ENCODE measurements around the gene DPY19L3. TPM values are rescaled to one million over a fixed set of nuclear protein-coding genes. Genes with fewer than 3 reads are reported as not detected.
"Not testable (repeated sequence)": the region's sequence is repeated elsewhere in the genome, so short reads cannot be mapped to it uniquely, and the experiment has no call there.

DPY19L3 gene
- total RNA-seq, 6 donors from 2014 or later, result 27.3 to 76.5 (median 29.5) TPM

GRCh38 chr19:32418155-32418554 is 12.6 kb downstream of the DPY19L3 start:
- WGBS, 2 donors, result 94 to 95% methylated on average over 3 of the region's 3 CpGs
- Histone ChIP-seq H3K4me1 (peaks cover 0 to 10% (median 4%) of the 10 kb centered on the region in 4 donors), H3K27ac (no peak overlapping the region), H3K27me3 (no peaks in the 10 kb centered on the region), H3K9me3 (no peaks in the 10 kb centered on the region), H3K36me3 (peaks cover 2 to 32% (median 17%) of the 10 kb centered on the region in 4 donors), H3K4me3 (no peak overlapping the region)
- DNase-seq, result no peak
- no peak for ATAC-seq (ENCODE audit: low FRiP score in 2 of 2)
- TF ChIP-seq EP300 (IDR thresholded peaks at IDR 0.05) (no peak), POLR2AphosphoS5 (IDR thresholded peaks at IDR 0.05) (no peak), POLR2A (IDR thresholded peaks at IDR 0.05) (no peak), CTCF (IDR thresholded peaks at IDR 0.05) (no peak)

GRCh38 chr19:32421589-32422361 is 16.2 kb downstream of the DPY19L3 start:
- Histone ChIP-seq H3K9me3 (no peaks in the 10 kb centered on the region), H3K27me3 (no peaks in the 10 kb centered on the region), H3K4me3 (no peak overlapping the region), H3K27ac (peak overlapping the region in 2 of 4 donors; percentile 61 to 69), H3K36me3 (peaks cover 0 to 7% (median 6%) of the 10 kb centered on the region in 4 donors), H3K4me1 (peaks cover 0 to 10% (median 4%) of the 10 kb centered on the region in 4 donors)
- ATAC-seq (ENCODE audit: low FRiP score in 2 of 2) (peak; percentile 46 to 69), DNase-seq (peak in 1 of 2 donors; percentile 44)
- TF ChIP-seq EP300 (IDR thresholded peaks at IDR 0.05) (no peak), CTCF (IDR thresholded peaks at IDR 0.05) (no peak), POLR2AphosphoS5 (IDR thresholded peaks at IDR 0.05) (peak in 1 of 2 donors; percentile 47), POLR2A (IDR thresholded peaks at IDR 0.05) (no peak)
- WGBS, 2 donors, result 53 to 64% methylated on average over 7 of the region's 7 CpGs

GRCh38 chr19:32422435-32422834 is 16.9 kb downstream of the DPY19L3 start:
- no peak for TF ChIP-seq POLR2AphosphoS5 (IDR thresholded peaks at IDR 0.05)
- TF ChIP-seq CTCF (IDR thresholded peaks at IDR 0.05), result no peak
- TF ChIP-seq POLR2A (IDR thresholded peaks at IDR 0.05), result no peak
- TF ChIP-seq EP300 (IDR thresholded peaks at IDR 0.05), result no peak
- no peaks in the 10 kb centered on the region for H3K27me3 ChIP-seq
- no peak for DNase-seq
- no peak overlapping the region for H3K4me3 ChIP-seq
- WGBS, 2 donors, result 45 to 60% methylated on average over 3 of the region's 3 CpGs
- H3K27ac ChIP-seq, result peak overlapping the region in 2 of 4 donors; percentile 61 to 69
- peaks cover 0 to 10% (median 4%) of the 10 kb centered on the region in 4 donors for H3K4me1 ChIP-seq
- H3K36me3 ChIP-seq, result peaks cover 0 to 7% (median 4%) of the 10 kb centered on the region in 4 donors
- no peak for ATAC-seq (ENCODE audit: low FRiP score in 2 of 2)
- no peaks in the 10 kb centered on the region for H3K9me3 ChIP-seq

- DNase-seq; ATAC-seq (ENCODE audit: low FRiP score in 2 of 2): not testable (repeated sequence)
Observed at GRCh38 chr19:32423944-32424343, 18.4 kb downstream of the DPY19L3 start.

GRCh38 chr19:32427536-32427935 is 22.0 kb downstream of the DPY19L3 start:
- WGBS, 2 donors, result 84 to 92% methylated on average over 3 of the region's 3 CpGs
- no peak for DNase-seq
- no peak overlapping the region for H3K4me3 ChIP-seq
- no peak for ATAC-seq (ENCODE audit: low FRiP score in 2 of 2)
- H3K27me3 ChIP-seq, result no peaks in the 10 kb centered on the region
- peaks cover 0 to 5% (median 0%) of the 10 kb centered on the region in 4 donors for H3K36me3 ChIP-seq
- no peak overlapping the region for H3K27ac ChIP-seq
- TF ChIP-seq POLR2A (IDR thresholded peaks at IDR 0.05) (no peak), POLR2AphosphoS5 (IDR thresholded peaks at IDR 0.05) (no peak), CTCF (IDR thresholded peaks at IDR 0.05) (no peak), EP300 (IDR thresholded peaks at IDR 0.05) (no peak)
- H3K9me3 ChIP-seq, result no peaks in the 10 kb centered on the region
- H3K4me1 ChIP-seq, result no peaks in the 10 kb centered on the region

More at GRCh38 chr19:32423944-32424343, 18.4 kb downstream of the DPY19L3 start:
- H3K27ac ChIP-seq, H3K4me3 ChIP-seq, H3K4me1 ChIP-seq, H3K27me3 ChIP-seq, H3K9me3 ChIP-seq: not testable (repeated sequence)
- H3K36me3 ChIP-seq, result peaks cover 0 to 11% (median 4%) of the 10 kb centered on the region in 4 donors
- 89 to 100% methylated on average over 3 of the region's 3 CpGs for WGBS, 2 donors

All from upper lobe of left lung (tissue), 6 donors.